Astrocyte of the cerebellum (primary cell): ENCODE results near the gene TEX36.
A peak's percentile ranks its signal among the peaks of the same experiment; 100 is the strongest.

Source experiments
- DNase-seq: peaks from one replicate; pipeline ENCODE4 v3.0.0-alpha.2; 2011; ENCODE audit warnings: low read depth
- H3K4me3 ChIP-seq: 2 replicates; pipeline ENCODE4 v1.5.1; 2011; ENCODE audit warnings: mild to moderate bottlenecking, low read depth, low read length, moderate library complexity
- in situ Hi-C: cut with HindIII; loops from 2 replicates; pipeline ENCODE4 v1.10.0; 2017; ENCODE audit warnings: low sequenced_read_pairs
- TF ChIP-seq, protein P1 (sequence below): IDR thresholded peaks from 2 replicates; pipeline ENCODE4 v1.5.1; 2012; ENCODE audit warnings: low read length, low read depth, moderate library complexity, mild to moderate bottlenecking; ENCODE audit errors: missing control alignments

The TEX36 gene

DNA sequence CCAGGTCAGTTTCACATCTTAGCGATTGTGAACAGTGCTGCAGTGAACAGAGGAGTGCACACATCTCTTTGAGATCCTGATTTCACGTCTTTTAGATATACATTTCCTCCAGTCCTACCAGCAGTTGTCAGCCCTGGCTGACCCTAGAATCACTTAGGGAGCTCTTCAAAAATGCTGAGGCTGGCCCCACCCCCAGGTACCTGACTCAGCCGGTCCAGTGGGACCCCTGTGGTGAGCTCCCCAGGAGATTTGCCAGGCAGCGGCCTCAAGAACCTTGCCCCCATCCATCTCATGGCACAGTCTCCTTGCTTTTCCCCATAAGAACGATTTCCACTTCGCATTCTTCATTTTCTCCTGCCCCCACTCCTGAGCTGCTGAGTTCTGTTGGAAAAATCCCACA lies 45.5 kb downstream of the TEX36 start:
- TF ChIP-seq, protein P1, sequence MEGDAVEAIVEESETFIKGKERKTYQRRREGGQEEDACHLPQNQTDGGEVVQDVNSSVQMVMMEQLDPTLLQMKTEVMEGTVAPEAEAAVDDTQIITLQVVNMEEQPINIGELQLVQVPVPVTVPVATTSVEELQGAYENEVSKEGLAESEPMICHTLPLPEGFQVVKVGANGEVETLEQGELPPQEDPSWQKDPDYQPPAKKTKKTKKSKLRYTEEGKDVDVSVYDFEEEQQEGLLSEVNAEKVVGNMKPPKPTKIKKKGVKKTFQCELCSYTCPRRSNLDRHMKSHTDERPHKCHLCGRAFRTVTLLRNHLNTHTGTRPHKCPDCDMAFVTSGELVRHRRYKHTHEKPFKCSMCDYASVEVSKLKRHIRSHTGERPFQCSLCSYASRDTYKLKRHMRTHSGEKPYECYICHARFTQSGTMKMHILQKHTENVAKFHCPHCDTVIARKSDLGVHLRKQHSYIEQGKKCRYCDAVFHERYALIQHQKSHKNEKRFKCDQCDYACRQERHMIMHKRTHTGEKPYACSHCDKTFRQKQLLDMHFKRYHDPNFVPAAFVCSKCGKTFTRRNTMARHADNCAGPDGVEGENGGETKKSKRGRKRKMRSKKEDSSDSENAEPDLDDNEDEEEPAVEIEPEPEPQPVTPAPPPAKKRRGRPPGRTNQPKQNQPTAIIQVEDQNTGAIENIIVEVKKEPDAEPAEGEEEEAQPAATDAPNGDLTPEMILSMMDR, result no peak
- in situ Hi-C loops, result no loop called here

DNA sequence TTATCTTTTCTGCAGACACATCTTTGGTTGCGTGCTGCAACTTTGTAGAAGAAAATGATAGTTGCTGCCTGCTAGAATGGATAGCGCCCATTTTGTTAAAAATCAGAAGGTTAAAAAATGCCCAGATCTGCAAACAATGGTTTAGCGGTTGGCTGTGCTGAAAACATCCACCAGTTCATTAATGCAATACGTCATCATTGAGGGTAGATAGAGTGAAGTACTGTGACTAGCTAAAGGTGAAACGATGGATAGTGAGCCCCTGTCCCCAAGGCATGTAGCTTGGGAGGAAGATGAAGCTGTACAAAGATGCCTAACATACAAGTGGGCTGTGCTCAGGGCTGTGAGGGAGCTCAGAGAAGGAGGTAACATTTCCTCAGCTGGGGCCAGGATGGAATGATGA lies 48.4 kb downstream of the TEX36 start:
- TF ChIP-seq, protein P1, result no peak
- in situ Hi-C loops, result no loop called here
- DNase-seq, result no peak
- no peak overlapping the region for H3K4me3 ChIP-seq

More for the DNA sequence above, 45.5 kb downstream of the TEX36 start:
- no peak for DNase-seq
- H3K4me3 ChIP-seq, result no peak overlapping the region

DNA sequence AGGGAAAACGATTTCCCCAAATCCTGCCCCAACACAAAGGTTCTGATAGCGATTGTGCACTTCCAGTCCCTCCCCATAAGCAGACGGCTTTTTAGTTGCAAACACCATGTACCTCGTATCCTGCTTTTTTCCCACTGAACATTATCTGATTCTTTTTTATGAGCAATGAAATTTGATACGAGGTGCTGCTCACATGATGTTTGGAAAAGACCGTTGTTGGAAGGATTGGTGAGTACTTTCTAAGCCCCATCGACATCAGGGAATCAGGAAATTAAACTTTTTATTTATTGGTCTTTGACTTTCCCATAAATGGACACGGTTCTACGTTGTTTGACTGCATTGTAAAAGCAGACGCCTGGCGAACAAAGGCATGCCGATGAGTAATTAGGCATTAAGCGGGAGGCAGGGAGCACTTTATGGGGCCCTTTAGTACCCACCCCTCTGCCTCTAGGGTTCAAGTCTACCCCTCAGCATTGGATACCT lies 49.4 kb downstream of the TEX36 start:
- in situ Hi-C loops, result no loop called here
- H3K4me3 ChIP-seq, result no peak overlapping the region
- TF ChIP-seq, protein P1, result no peak
- DNase-seq, result no peak

DNA sequence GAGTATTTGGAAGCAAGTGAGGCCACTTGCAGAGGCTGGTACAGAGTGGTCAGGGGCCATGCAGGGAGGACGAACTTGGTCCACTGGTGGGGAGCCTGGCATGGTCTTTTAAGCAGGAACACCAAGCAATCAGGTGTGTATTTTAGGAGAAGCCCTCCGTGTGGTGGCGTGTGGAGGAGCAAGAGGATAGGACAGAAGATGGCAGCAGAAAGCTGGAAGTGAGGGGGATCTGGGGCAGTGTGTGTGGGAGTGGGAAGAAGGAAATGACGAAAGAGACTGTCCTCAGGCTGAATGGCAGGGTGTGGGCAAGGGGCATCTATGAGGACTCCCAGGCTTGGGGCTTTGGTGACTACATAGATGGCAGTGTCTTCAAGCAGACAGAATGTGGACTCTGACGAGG lies 51.2 kb downstream of the TEX36 start:
- DNase-seq, result no peak
- TF ChIP-seq, protein P1, result no peak

DNA sequence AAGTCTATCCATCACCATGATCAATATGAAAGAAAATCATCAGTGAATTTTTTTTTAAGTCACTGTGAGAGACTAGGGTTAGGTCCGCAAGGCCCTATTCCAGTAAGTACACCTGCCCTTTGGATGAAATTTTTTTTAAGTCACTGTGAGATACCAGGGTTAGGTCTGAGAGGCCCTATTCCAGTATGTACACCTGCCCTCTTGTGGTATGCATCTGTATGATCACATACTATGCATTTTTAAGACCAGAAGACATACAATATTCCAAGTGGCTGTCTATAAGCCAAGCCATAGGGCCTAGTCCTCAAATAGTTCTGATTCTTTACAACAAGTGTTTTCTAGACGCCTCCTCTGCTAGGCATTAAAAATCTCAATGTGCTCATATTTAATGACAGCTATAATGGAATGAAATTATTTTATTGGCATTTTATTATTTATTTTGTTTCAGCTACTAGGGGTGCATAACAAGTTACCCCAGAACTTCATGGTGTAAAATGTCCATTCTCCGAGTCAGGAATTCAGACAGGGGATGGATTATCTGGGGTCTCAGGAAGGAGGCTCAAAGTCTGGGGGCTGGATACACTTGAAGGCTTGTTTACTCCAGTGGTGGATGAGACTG lies 53.1 kb downstream of the TEX36 start:
- TF ChIP-seq, protein P1, result peak; percentile 44
- peak; percentile 20 for DNase-seq
- in situ Hi-C loops, result no loop called here
- H3K4me3 ChIP-seq, result no peak overlapping the region

More for the DNA sequence above, 51.2 kb downstream of the TEX36 start:
- in situ Hi-C loops, result no loop called here
- H3K4me3 ChIP-seq, result no peak overlapping the region

DNA sequence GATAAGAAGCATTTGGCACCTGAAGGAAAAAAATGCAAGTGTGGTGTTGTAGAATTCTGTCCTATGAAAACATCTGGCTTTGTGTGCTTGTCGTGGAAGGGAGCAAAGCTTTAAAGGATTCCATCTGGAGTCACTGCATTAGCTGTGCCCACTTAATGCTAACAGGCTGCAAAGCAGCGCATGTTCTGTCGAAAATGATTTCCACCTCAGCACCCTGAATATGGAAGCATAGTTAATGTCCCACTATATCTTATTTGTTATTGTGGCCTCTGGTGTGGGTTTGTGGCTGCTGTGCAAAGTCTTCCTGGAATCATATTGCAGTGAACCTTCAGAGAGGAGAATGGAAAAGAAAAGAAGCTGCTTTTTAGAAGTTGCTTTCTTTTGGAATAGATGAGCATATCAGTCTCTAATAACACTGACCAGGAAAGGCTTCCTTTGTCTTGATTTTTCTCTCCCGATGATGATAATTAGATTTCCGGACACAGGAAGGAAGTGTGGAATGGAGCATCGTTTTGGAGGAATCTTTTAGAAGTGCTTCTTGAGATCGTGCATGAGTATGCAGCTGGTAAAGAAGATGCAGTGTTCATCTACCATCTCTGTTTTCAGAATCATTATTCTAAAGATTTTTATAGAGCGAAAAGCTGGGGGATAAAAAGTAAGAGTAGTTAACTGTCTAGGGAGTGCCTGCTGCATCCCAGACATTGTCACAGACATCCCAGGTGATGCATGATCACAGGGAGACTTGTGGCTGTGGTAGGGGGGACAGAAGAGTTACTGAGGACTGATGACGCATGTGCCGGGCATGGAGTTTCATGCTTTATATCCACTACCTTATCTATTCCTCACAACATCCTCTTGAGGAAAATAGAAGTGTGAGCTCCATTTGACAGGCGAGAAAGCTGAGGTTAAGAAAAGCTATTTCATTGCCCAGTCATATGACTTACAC lies 54.6 kb downstream of the TEX36 start:
- no peak for DNase-seq
- TF ChIP-seq, protein P1, result no peak
- no peak overlapping the region for H3K4me3 ChIP-seq
- in situ Hi-C loops, result no loop called here
